ENCODE measurements around the gene TBC1D14.

GRCh38 chr4:6887591-6888371, 21.8 kb upstream of the TBC1D14 start:
- TF ChIP-seq YY1 (IDR thresholded peaks at IDR 0.05; ENCODE audit: insufficient read depth, insufficient read length) = no peak
- TF ChIP-seq SUZ12 (IDR thresholded peaks at IDR 0.05; ENCODE audit: extremely low read depth, insufficient read depth, insufficient read length) = no peak
